Pancreas (tissue), 10 donors: ENCODE results near the gene CFAP298. TPM values are rescaled to one million over a fixed set of nuclear protein-coding genes. Genes with fewer than 3 reads are reported as not detected.
"Not testable (repeated sequence)": the region's sequence is repeated elsewhere in the genome, so short reads cannot be mapped to it uniquely, and the experiment has no call there.

ENCODE experiments used
- ATAC-seq, 4 donors: fragments of 200-7000 bp; cut with Tn5 transposase; one replicate each; pipeline versions ENCODE4 v1.8.0 to v1.9.1; 2020; ENCODE audit warnings: mild to moderate bottlenecking in 4 of 4, moderate library complexity in 4 of 4
- DNase-seq, 6 donors: peaks; one replicate each; pipeline ENCODE4 v3.0.0-alpha.2; 2020
- FAIRE-seq: peaks from 2 replicates; lab custom pipeline; 2012; peaks lifted over from hg19 to GRCh38; lab: Jason Lieb, UNC
- H3K27ac ChIP-seq, 4 donors: fragments of 200-600 bp; sonication (generic); 1 replicate in 3 of 4; 2 replicates in 1 of 4; pipeline versions ENCODE4 v1.5.0 to v1.8.0; 2020
- H3K27me3 ChIP-seq, 4 donors: fragments of 200-600 bp; one replicate each; pipeline ENCODE4 v1.8.0; 2021
- H3K36me3 ChIP-seq, 3 donors: fragments of 200-600 bp; sonication (generic) in 1 of 3; one replicate each; pipeline versions ENCODE4 v1.5.0 to v1.8.0; 2020 to 2021
- H3K4me1 ChIP-seq, 3 donors: fragments of 200-600 bp; one replicate each; pipeline ENCODE4 v1.8.0; 2021
- H3K4me3 ChIP-seq, 4 donors: fragments of 200-600 bp; sonication (generic) in 2 of 4; one replicate each; pipeline versions ENCODE4 v1.5.0 to v1.8.0; 2020 to 2021
- H3K9me3 ChIP-seq, 4 donors: fragments of 200-600 bp; one replicate each; pipeline ENCODE4 v1.8.0; 2021
- WGBS, 2 donors: extraction: QIAGEN DNeasy Blood & Tissue Kit; methylation state at CpG; one replicate each; pipeline ENCODE4 v1.1.7; 2013; 5-methylcytosine and 5-hydroxymethylcytosine counted together
- intact Hi-C, 3 donors: fragments of 100-400 bp; cut with DNase I; formaldehyde crosslinking; loops; one replicate each; pipeline versions ENCODE4 v1.11.1 to v1.14.2; 2022
- polyA plus RNA-seq, 2 donors: library from polyadenylated mRNA; stranded (reverse); fragments of 200-250 nt; gene quantifications; one replicate each; pipeline ENCODE4 v1.2.3, GENCODE V29; 2013
- total RNA-seq, 6 donors: library from RNA; stranded (reverse); fragmentation: NEBNext Ultra II Directional in 4 of 6; extraction: Animal tissue kit (Norgen Biotek cat#: 25700) in 4 of 6; gene quantifications; one replicate each; pipeline versions ENCODE4 v1.2.1 to v1.2.4, GENCODE V29; 2021 to 2023
- TF ChIP-seq, protein P1 (sequence below), 4 donors: fragments of 200-600 bp; sonication (generic) in 3 of 4; IDR thresholded peaks; one replicate each; pipeline versions ENCODE4 v1.5.0 to v1.8.0; 2021; ENCODE audit warnings: antibody characterized with exemption in 4 of 4
- donor health status: healthy with polysubstance abuse.
- donor health status: DM: no; HTN: no; CAD: no; lungs with moderate emphysema.
- donor health status: DM: no; HTN: no; CAD: no.
- donor health status: control.
- donor health status: control.
- donor health status: Bipolar disorder and iron deficiency.
- donor health status: DM: yes; HTN: yes; CAD: no.
- donor health status: DM: no; HTN: no; CAD: no.
- donor health status: DM: no; HTN: no; CAD: no.
- donor health status: DM: yes; HTN: yes; CAD: no.

CFAP298 gene
- total and polyA plus RNA-seq, 8 donors = 11.8 to 36.2 (median 21.1) TPM

- TF ChIP-seq, protein P1, sequence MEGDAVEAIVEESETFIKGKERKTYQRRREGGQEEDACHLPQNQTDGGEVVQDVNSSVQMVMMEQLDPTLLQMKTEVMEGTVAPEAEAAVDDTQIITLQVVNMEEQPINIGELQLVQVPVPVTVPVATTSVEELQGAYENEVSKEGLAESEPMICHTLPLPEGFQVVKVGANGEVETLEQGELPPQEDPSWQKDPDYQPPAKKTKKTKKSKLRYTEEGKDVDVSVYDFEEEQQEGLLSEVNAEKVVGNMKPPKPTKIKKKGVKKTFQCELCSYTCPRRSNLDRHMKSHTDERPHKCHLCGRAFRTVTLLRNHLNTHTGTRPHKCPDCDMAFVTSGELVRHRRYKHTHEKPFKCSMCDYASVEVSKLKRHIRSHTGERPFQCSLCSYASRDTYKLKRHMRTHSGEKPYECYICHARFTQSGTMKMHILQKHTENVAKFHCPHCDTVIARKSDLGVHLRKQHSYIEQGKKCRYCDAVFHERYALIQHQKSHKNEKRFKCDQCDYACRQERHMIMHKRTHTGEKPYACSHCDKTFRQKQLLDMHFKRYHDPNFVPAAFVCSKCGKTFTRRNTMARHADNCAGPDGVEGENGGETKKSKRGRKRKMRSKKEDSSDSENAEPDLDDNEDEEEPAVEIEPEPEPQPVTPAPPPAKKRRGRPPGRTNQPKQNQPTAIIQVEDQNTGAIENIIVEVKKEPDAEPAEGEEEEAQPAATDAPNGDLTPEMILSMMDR (IDR thresholded peaks at IDR 0.05) = no peak
- 88 to 99% methylated on average over 8 of the region's 8 CpGs for WGBS, 2 donors
- H3K4me1 ChIP-seq = peaks cover 0 to 12% (median 5%) of the 10 kb centered on the region in 3 donors
- DNase-seq = peak in 1 of 6 donors; percentile 66
- H3K27me3 ChIP-seq = no peaks in the 10 kb centered on the region
- H3K4me3 ChIP-seq = no peak overlapping the region
- no peaks in the 10 kb centered on the region for H3K9me3 ChIP-seq
- intact Hi-C loops = no loop called here
- H3K27ac ChIP-seq = no peak overlapping the region
- no peak for ATAC-seq
- no peaks in the 10 kb centered on the region for H3K36me3 ChIP-seq
- no peak for FAIRE-seq
Measured at GRCh38 chr21:32567626-32568025, 44.6 kb downstream of the CFAP298 start.

DNA sequence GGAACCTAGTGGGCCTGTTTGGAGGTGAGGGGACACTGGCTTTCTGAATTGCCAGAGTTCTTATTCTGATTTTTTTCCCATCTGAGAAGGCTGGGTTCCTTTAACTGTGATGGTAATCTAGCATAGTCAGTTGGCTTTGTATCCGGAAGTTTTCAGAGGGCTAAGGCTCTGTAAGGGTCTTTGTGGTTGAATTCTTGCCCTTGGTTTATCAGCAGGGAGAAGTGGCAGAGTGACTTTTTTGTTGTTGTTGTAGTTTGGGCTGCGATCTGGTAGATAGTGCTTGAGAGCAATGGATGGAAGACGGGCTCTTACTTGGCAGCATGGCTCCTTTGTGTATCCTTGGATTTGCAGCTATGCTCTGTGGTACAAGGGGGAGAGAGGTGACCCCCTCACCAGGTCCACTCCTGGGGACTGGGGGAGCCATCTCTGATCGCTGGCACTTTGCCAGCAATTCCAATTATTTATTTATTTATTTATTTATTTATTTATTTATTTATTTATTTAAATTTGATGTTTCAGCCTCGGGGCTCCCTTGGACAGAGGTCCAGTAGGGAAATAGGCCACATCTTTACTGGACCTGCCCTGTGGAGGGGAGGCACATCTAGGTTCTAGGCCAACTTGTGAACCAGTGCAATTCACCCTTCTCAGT is 45.3 kb downstream of the CFAP298 start:
- 79 to 86% methylated on average over 5 of the region's 5 CpGs for WGBS, 2 donors
- intact Hi-C loops = no loop called here
- FAIRE-seq = no peak
- H3K27me3 ChIP-seq = no peaks in the 10 kb centered on the region
- no peak for DNase-seq
- H3K36me3 ChIP-seq = no peaks in the 10 kb centered on the region
- no peak for ATAC-seq
- no peak overlapping the region for H3K4me3 ChIP-seq
- peaks cover 0 to 12% (median 5%) of the 10 kb centered on the region in 3 donors for H3K4me1 ChIP-seq
- TF ChIP-seq, protein P1 (IDR thresholded peaks at IDR 0.05) = no peak
- no peaks in the 10 kb centered on the region for H3K9me3 ChIP-seq
- H3K27ac ChIP-seq = no peak overlapping the region

DNA sequence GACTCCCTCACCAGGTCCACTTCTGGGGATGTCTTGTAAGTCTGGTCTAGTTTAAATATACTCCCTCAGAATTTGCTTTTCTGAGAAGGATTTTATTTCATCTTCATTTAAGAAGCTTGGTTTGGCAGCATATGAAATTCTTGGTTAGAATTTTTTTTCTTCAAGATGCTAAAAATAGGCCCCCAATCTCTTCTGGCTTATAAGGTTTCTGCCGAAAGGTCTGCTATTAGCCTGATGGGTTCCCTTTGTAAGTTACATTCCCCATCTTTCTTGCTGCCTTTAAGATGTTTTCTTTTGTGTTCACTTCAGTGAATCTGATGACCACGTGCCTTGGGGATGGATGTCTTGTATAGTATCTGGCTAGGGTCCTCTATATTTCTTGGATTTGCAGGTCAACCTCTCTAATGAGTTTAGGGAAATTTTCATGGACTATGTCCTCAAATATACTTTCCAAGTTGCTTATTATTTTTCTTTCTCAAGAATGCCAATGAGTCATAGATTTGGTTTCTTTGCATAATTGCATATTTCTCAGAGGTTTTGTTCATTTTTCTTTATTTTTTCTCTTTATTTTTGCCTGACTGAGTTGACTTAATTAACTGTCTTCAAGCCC is 46.2 kb downstream of the CFAP298 start:
- H3K27ac ChIP-seq = no peak overlapping the region
- peaks cover 0 to 12% (median 5%) of the 10 kb centered on the region in 3 donors for H3K4me1 ChIP-seq
- ATAC-seq (no peak), DNase-seq (no peak), FAIRE-seq (no peak)
- H3K27me3 ChIP-seq = no peaks in the 10 kb centered on the region
- no peaks in the 10 kb centered on the region for H3K9me3 ChIP-seq
- no peak overlapping the region for H3K4me3 ChIP-seq
- TF ChIP-seq, protein P1 (IDR thresholded peaks at IDR 0.05) = no peak
- 85 to 92% methylated on average over 2 of the region's 2 CpGs for WGBS, 2 donors
- no peaks in the 10 kb centered on the region for H3K36me3 ChIP-seq
- intact Hi-C loops = no loop called here

GRCh38 chr21:32562915-32563314 is 49.3 kb downstream of the CFAP298 start:
- 87 to 89% methylated on average over 2 of the region's 2 CpGs for WGBS, 2 donors
- FAIRE-seq = no peak
- Histone ChIP-seq H3K4me1 (no peaks in the 10 kb centered on the region), H3K36me3 (no peaks in the 10 kb centered on the region), H3K9me3 (no peaks in the 10 kb centered on the region), H3K27me3 (no peaks in the 10 kb centered on the region), H3K4me3 (no peak overlapping the region), H3K27ac (no peak overlapping the region)
- ATAC-seq = no peak
- intact Hi-C loops = no loop called here
- no peak for DNase-seq
- TF ChIP-seq, protein P1 (IDR thresholded peaks at IDR 0.05) = no peak

- Histone ChIP-seq H3K9me3 (no peaks in the 10 kb centered on the region), H3K4me1 (no peaks in the 10 kb centered on the region), H3K36me3 (no peaks in the 10 kb centered on the region), H3K27ac (no peak overlapping the region), H3K27me3 (no peaks in the 10 kb centered on the region), H3K4me3 (no peak overlapping the region)
- TF ChIP-seq, protein P1 (IDR thresholded peaks at IDR 0.05) = no peak
- peak in 1 of 4 donors; percentile 59 for ATAC-seq
- intact Hi-C loops = no loop called here
- WGBS, 2 donors = 63 to 69% methylated on average over 5 of the region's 5 CpGs
- FAIRE-seq = no peak
- DNase-seq = no peak
Measured at GRCh38 chr21:32562426-32562825, 49.8 kb downstream of the CFAP298 start.

DNA sequence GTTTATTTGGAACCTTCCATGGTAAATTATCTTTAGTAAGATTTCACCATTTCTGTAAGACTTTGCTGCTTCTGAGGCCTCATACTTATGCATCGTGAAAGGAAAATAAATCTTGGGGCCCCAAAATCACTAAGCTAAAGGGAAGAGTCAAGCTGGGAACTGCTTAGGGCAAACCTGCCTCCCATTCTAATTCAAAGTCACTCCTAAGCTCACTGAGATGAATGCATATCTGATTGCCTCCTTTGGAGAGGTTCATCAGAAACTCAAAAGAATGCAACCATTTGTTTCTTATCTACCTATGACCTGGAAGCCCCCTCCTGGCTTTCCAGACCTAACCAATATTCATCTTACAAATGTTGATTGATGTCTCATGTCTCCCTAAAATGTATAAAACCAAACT is 50.7 kb downstream of the CFAP298 start:
- H3K9me3 ChIP-seq, H3K4me3 ChIP-seq, intact Hi-C loops, DNase-seq, H3K4me1 ChIP-seq, FAIRE-seq, H3K36me3 ChIP-seq, ATAC-seq, H3K27me3 ChIP-seq, H3K27ac ChIP-seq: not testable (repeated sequence)
- 91 to 96% methylated on average over 1 of the region's 1 CpG for WGBS, 2 donors
